HepG2 (cell line): ENCODE results near the gene PRSS8. TPM values are rescaled to one million over a fixed set of nuclear protein-coding genes. Genes with fewer than 3 reads are reported as not detected.

Experiments
- ATAC-seq: fragments of 200-7000 bp; cut with Tn5 transposase; 3 replicates; pipeline ENCODE4 v1.9.1; 2020; ENCODE audit warnings: mild to moderate bottlenecking, moderate library complexity
- BruUV-seq: library from RNA; stranded (reverse); fragments of 400-500 nt; replicated peaks from 2 replicates; lab custom pipeline; 2021; lab: Mats Ljungman, UMichigan
- CTCF ChIA-PET: fragments of 300-600 bp; formaldehyde crosslinking; extraction: SDS; loops from one replicate; lab custom pipeline; 2021; ENCODE audit warnings: low total read pairs, inconsistent platforms, low intra/inter-chr PET ratio; lab: Yijun Ruan, JAX
- POLR2A ChIA-PET: fragments of 350-600 bp; sonication (Branson Sonifier 250); formaldehyde crosslinking; loops from one replicate; lab custom pipeline; 2020; ENCODE audit warnings: antibody characterized with exemption, inconsistent platforms; lab: Yijun Ruan, JAX
- DNase-seq: peaks from one replicate; pipeline ENCODE4 v3.0.0-alpha.2; 2015; ENCODE audit warnings: low spot score
- FAIRE-seq: peaks from 3 replicates; lab custom pipeline; 2011; peaks lifted over from hg19 to GRCh38; lab: Jason Lieb, UNC
- H2AFZ ChIP-seq: one replicate; pipeline ENCODE4 v1.6.1; 2011; ENCODE audit warnings: low read length, inconsistent platforms
- H3K27ac ChIP-seq: fragments of 300-600 bp; 3 replicates; pipeline ENCODE4 v1.8.0; 2011; ENCODE audit warnings: mixed run types, mild to moderate bottlenecking, mixed read lengths, low read length, inconsistent platforms; ENCODE audit not compliant: insufficient read depth; ENCODE audit errors: extremely low read length
- H3K27me3 ChIP-seq, 2 experiments: fragments of 200-600 bp in 1 of 2; 2 replicates in 1 of 2; 3 replicates in 1 of 2; pipeline versions ENCODE4 v1.6.0 to v1.8.0; 2011; ENCODE audit warnings: low read length in 2 of 2, mild to moderate bottlenecking in 2 of 2, moderate library complexity in 2 of 2, inconsistent platforms in 1 of 2; ENCODE audit not compliant: insufficient read depth in 2 of 2, control insufficient read depth in 1 of 2
- H3K36me3 ChIP-seq, 2 experiments: fragments of 200-600 bp in 1 of 2; replicated peaks in 1 of 2; 2 replicates in 1 of 2; 3 replicates in 1 of 2; pipeline versions ENCODE4 v1.5.1 to v1.8.0; 2011; ENCODE audit warnings: low read length in 2 of 2, inconsistent platforms in 1 of 2; ENCODE audit not compliant: insufficient read depth in 2 of 2, control insufficient read depth in 1 of 2
- H3K4me1 ChIP-seq: 2 replicates; pipeline ENCODE4 v1.5.1; 2012; ENCODE audit warnings: low read length, inconsistent platforms; ENCODE audit not compliant: insufficient read depth
- H3K4me2 ChIP-seq: 2 replicates; pipeline ENCODE4 v1.6.0; 2011; ENCODE audit warnings: low read depth, low read length, inconsistent platforms
- H3K4me3 ChIP-seq, 3 experiments: fragments of 200-600 bp in 1 of 3; sonication (generic), shearing (Covaris generic) in 1 of 3; replicated peaks in 1 of 3; 2 replicates each; pipeline ENCODE4 v1.5.1; 2011 to 2016; ENCODE audit warnings: low read length in 3 of 3, inconsistent platforms in 2 of 3, low read depth in 2 of 3, mild to moderate bottlenecking in 2 of 3, control low read depth in 1 of 3, mixed read lengths in 1 of 3; ENCODE audit not compliant: insufficient read depth in 1 of 3
- H3K79me2 ChIP-seq: one replicate; pipeline ENCODE4 v1.6.1; 2011; ENCODE audit warnings: low read length, inconsistent platforms; ENCODE audit not compliant: insufficient read depth
- H3K9ac ChIP-seq: 2 replicates; pipeline ENCODE4 v1.6.0; 2011; ENCODE audit warnings: mild to moderate bottlenecking, low read depth, low read length, inconsistent platforms; ENCODE audit not compliant: insufficient read depth
- H3K9me3 ChIP-seq: 2 replicates; pipeline ENCODE4 v1.5.1; 2012; ENCODE audit warnings: mild to moderate bottlenecking, low read length
- H4K20me1 ChIP-seq: 2 replicates; pipeline ENCODE4 v1.6.0; 2011; ENCODE audit warnings: inconsistent platforms, mild to moderate bottlenecking, low read length, moderate library complexity; ENCODE audit not compliant: insufficient read depth
- ATF7-NPFF ChIP-seq: sonication (generic); formaldehyde crosslinking; IDR thresholded peaks from 2 replicates; pipeline ENCODE4 v1.8.1; 2023; ENCODE audit warnings: mild to moderate bottlenecking, low read depth, missing genetic modification reagents, moderate library complexity
- EED ChIP-seq: sonication (generic); formaldehyde crosslinking; IDR thresholded peaks from 2 replicates; pipeline ENCODE4 v1.5.0; 2020; ENCODE audit warnings: mild to moderate bottlenecking, missing genetic modification reagents
- FLYWCH1 ChIP-seq: sonication (generic); formaldehyde crosslinking; IDR thresholded peaks from 2 replicates; pipeline ENCODE4 v1.8.1; 2023; ENCODE audit warnings: mild to moderate bottlenecking, missing genetic modification reagents
- HMG20A ChIP-seq: IDR thresholded peaks from 2 replicates; pipeline ENCODE4 v1.6.1; 2016; ENCODE audit warnings: borderline replicate concordance
- IKZF4 ChIP-seq: sonication (generic); formaldehyde crosslinking; IDR thresholded peaks from 2 replicates; pipeline ENCODE4 v1.5.1; 2020; ENCODE audit warnings: borderline replicate concordance, mild to moderate bottlenecking, low read depth, missing genetic modification reagents; ENCODE audit errors: not compliant biosample characterization
- KDM5B ChIP-seq: sonication (generic); formaldehyde crosslinking; IDR thresholded peaks from 2 replicates; pipeline ENCODE4 v1.4.0; 2020; ENCODE audit warnings: missing genetic modification reagents, mild to moderate bottlenecking, borderline replicate concordance
- MIXL1 ChIP-seq: IDR thresholded peaks from 2 replicates; pipeline ENCODE4 v1.6.1; 2016
- RAD51 ChIP-seq: fragments of 450-650 bp; IDR thresholded peaks from 2 replicates; pipeline ENCODE4 v1.6.1; 2016; ENCODE audit warnings: borderline replicate concordance
- ZNF780A ChIP-seq: sonication (generic); formaldehyde crosslinking; IDR thresholded peaks from 2 replicates; pipeline ENCODE4 v1.8.0; 2022; ENCODE audit warnings: mild to moderate bottlenecking, missing genetic modification reagents, moderate library complexity
- WGBS: methylation state at CpG from one replicate; pipeline ENCODE4 v1.1.6; 2017; ENCODE audit warnings: low lambda C conversion rate; 5-methylcytosine and 5-hydroxymethylcytosine counted together
- in situ Hi-C: cut with HindIII; loops from 2 replicates; pipeline ENCODE4 v1.10.0; 2017; ENCODE audit warnings: low pct_unique_long_range_greater_than_20kb; ENCODE audit not compliant: extremely low pct_ligation_motif_present
- intact Hi-C: fragments of 100-400 bp; cut with micrococcal nuclease; formaldehyde crosslinking; loops from one replicate; pipeline ENCODE4 v1.10.0; 2022; ENCODE audit not compliant: unreplicated experiment
- polyA plus RNA-seq, 8 experiments: library from polyadenylated mRNA; depleted of rRNA in 3 of 8; stranded (reverse) in 7 of 8; unstranded in 1 of 8; fragments of >200 nt; fragmentation: Illumina TruSeq in 4 of 8; extraction: Trizol in 4 of 8; gene quantifications; 2 replicates each; pipeline versions ENCODE4 v1.2.1 to v1.2.3, GENCODE V29; 2011 to 2016; ENCODE audit warnings: low read depth in 4 of 8, missing spikeins in 1 of 8, mixed read lengths in 1 of 8; ENCODE audit not compliant: insufficient read depth in 1 of 8
- total RNA-seq, 5 experiments: library from RNA; depleted of rRNA; stranded (reverse); fragments of >200 nt; fragmentation: Illumina TruSeq; extraction: Trizol; gene quantifications; 2 replicates each; pipeline ENCODE4 v1.2.3, GENCODE V29; 2016; ENCODE audit warnings: low read depth in 1 of 5
- TF ChIP-seq, protein P1 (sequence below): sonication (generic); formaldehyde crosslinking; IDR thresholded peaks from 2 replicates; pipeline ENCODE4 v1.9.0; 2022; ENCODE audit warnings: missing genetic modification reagents, mild to moderate bottlenecking, borderline replicate concordance
- TF ChIP-seq, protein P2 (sequence below): sonication (generic); formaldehyde crosslinking; IDR thresholded peaks from 2 replicates; pipeline ENCODE4 v1.5.0; 2020; ENCODE audit warnings: missing genetic modification reagents, mild to moderate bottlenecking, borderline replicate concordance
- TF ChIP-seq, protein P3 (sequence below), 2 experiments: sonication (generic) in 1 of 2; formaldehyde crosslinking in 1 of 2; IDR thresholded peaks; 2 replicates each; pipeline versions ENCODE4 v1.4.0 to v1.6.1; 2016 to 2020; ENCODE audit warnings: borderline replicate concordance in 1 of 2, low read depth in 1 of 2, mild to moderate bottlenecking in 1 of 2, missing genetic modification reagents in 1 of 2

Gene PRSS8
- total and polyA plus RNA-seq, 2 of the 13 experiments (the other 11 are each of a cell fraction or from before 2014, with no cell fraction given): 2.6 to 7.2 TPM

DNA sequence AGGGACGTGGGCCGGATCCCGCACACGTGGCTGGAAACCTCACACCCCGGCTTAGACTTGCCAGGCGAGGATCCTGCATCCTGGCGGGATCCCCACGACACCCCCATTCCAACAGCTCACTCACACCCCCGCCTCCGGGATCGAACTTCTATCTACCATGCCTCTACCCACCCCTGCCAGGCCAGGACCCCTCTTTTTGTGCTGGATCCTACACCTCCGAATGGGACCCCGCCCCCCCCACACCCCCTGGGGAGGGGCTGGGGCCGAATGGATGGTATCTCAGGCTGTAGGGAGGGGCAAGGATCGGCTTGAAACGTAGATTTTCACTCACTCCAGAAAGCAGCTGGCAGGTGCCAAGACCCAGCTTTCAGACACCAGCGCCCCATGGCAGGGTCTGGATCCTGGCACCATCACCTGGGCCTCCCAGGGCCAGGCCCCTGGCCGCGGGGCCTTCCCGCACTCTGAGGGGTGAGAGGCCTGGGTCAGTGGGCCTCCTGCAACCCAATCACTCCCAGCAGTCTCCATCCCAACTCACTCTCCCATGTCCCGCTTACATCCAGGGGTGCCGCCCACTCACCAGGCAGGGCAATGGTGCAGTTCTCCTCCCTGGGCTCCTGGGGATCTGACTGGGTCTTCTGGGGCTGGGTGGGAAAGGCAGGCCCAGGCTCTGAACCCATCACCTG is 7.6 kb upstream of the PRSS8 start (continued):
- TF ChIP-seq, protein P1, sequence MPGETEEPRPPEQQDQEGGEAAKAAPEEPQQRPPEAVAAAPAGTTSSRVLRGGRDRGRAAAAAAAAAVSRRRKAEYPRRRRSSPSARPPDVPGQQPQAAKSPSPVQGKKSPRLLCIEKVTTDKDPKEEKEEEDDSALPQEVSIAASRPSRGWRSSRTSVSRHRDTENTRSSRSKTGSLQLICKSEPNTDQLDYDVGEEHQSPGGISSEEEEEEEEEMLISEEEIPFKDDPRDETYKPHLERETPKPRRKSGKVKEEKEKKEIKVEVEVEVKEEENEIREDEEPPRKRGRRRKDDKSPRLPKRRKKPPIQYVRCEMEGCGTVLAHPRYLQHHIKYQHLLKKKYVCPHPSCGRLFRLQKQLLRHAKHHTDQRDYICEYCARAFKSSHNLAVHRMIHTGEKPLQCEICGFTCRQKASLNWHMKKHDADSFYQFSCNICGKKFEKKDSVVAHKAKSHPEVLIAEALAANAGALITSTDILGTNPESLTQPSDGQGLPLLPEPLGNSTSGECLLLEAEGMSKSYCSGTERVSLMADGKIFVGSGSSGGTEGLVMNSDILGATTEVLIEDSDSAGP (CRISPR knock-in tag): 0 out of 2 replicates have a peak, but pooled peaks have one; percentile 51
- TF ChIP-seq, protein P2, sequence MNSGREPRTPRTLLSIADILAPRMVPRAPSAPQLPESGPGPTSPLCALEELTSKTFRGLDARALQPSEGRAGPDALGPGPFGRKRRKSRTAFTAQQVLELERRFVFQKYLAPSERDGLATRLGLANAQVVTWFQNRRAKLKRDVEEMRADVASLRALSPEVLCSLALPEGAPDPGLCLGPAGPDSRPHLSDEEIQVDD (CRISPR knock-in tag): peak; percentile 23; the same call in 1 of the 2 replicates
- TF ChIP-seq ATF7-NPFF (CRISPR knock-in tag) (0 out of 2 replicates have a peak, but pooled peaks have one; percentile 7), EED (CRISPR knock-in tag) (peak; percentile 40; the same call in 1 of the 2 replicates), MIXL1 (CRISPR knock-in tag) (no peak), KDM5B (CRISPR knock-in tag) (0 out of 2 replicates have a peak, but pooled peaks have one; percentile 13)

DNA sequence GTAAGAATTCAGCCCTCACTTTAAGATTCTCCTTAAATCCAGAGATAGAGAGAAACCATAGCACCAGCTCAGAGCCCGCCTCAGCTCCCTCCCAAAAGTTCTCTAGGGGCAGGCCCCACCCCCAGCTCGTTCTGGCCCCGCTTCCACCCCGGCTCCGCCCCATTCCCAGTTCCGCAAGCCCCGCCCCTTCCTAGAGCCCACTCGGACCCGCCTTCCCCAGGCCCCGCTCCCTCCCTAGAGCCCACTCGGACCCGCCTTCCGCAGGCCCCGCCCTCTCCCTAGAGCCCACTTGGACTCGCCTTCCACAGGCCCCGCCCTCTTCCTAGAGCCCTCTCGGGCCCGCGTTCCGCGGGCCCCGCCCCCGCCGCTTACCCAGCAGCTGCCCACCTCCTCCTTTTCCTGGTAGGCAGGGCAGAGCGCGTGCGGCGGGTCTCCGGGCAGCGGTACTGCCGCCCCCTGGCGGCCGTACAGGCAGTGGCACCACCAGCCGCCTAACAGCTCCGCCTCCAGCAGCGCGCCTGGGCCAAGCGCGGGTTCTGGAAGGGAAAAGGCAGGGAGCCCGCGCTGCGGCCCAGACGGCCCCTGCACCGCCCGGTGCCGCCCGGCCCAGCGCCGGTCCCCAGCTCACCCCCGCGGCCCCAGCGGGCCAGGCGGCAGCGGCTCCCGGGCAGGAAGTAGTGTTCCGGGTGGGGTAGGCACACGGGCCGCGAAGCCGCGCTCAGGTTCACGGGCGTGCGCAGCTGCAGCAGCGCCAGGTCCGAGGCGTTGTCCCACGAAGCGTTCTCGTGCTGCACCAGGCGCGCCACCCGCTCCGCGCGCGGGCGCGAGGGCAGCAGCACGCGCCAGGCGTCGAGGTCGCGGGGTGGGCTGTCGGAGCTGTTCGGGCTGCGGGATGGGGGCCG is 6.8 kb upstream of the PRSS8 start:
- FAIRE-seq: peak; percentile 50
- Histone ChIP-seq H3K27me3 (peaks cover 0 to 14% of the 10 kb centered on the region in 2 experiments; a peak in 3 of 5 replicates), H3K79me2 (no peaks in the 10 kb centered on the region), H3K4me3 (peak overlapping the region; percentile 39 to 77 (median 64)), H3K9ac (peak overlapping the region; percentile 67), H4K20me1 (no peaks in the 10 kb centered on the region), H3K9me3 (no peaks in the 10 kb centered on the region), H3K36me3 (no peaks in the 10 kb centered on the region), H3K4me2 (peak overlapping the region; percentile 91), H2AFZ (peak overlapping the region; percentile 75), H3K27ac (peak overlapping the region; percentile 80), H3K4me1 (peaks cover 65% of the 10 kb centered on the region)
- peak; percentile 98 for DNase-seq
- 31% methylated on average over 69 of the region's 89 CpGs for WGBS
- no TSS peak for BruUV-seq
- POLR2A ChIA-PET: interaction anchor here (0.6 to 11.4 kb wide), 38 partner anchors 9 to 571 kb away, joined by 3 to 275 read pairs (median 5); partner anchors contain the start of genes ARMC5, BCKDK, FUS and HSD3B7
- ATAC-seq: peak; percentile 74
- in situ Hi-C loops (no loop called here), intact Hi-C loops (loop anchor here (1.0 to 10.0 kb wide), 7 partner anchors 25 to 188 kb away; partner anchors contain the start of genes HSD3B7, KAT8, SETD1A and ZNF646)
- CTCF ChIA-PET: interaction anchor here (1.2 to 1.9 kb wide), 2 partner anchors 37 to 117 kb away, joined by 3 to 9 read pairs; no protein-coding TSS in a partner anchor
- TF ChIP-seq, protein P3, sequence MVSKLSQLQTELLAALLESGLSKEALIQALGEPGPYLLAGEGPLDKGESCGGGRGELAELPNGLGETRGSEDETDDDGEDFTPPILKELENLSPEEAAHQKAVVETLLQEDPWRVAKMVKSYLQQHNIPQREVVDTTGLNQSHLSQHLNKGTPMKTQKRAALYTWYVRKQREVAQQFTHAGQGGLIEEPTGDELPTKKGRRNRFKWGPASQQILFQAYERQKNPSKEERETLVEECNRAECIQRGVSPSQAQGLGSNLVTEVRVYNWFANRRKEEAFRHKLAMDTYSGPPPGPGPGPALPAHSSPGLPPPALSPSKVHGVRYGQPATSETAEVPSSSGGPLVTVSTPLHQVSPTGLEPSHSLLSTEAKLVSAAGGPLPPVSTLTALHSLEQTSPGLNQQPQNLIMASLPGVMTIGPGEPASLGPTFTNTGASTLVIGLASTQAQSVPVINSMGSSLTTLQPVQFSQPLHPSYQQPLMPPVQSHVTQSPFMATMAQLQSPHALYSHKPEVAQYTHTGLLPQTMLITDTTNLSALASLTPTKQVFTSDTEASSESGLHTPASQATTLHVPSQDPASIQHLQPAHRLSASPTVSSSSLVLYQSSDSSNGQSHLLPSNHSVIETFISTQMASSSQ (IDR thresholded peaks at IDR 0.05; ENCODE audit: low read depth): no peak
- TF ChIP-seq, protein P3 (CRISPR knock-in tag; IDR thresholded peaks at IDR 0.05; ENCODE audit: borderline replicate concordance): 0 out of 2 replicates have a peak, but pooled peaks have one; percentile 35
- peak; percentile 28; the same call in 1 of the 2 replicates for TF ChIP-seq HMG20A (CRISPR knock-in tag)
- TF ChIP-seq IKZF4 (CRISPR knock-in tag): peak; percentile 82
- TF ChIP-seq FLYWCH1 (CRISPR knock-in tag): no peak
- no peak for TF ChIP-seq RAD51
- TF ChIP-seq ZNF780A (CRISPR knock-in tag): no peak
